HG02852 (cell line): ENCODE results near the gene NHS.
"Not testable (repeated sequence)": the region's sequence is repeated elsewhere in the genome, so short reads cannot be mapped to it uniquely, and the experiment has no call there.

Experiments used
- ATAC-seq: cut with Tn5 transposase; IDR thresholded peaks from one replicate; pipeline ENCODE4 v1.9.1; 2021; ENCODE audit warnings: mild to moderate bottlenecking, moderate library complexity; ENCODE audit not compliant: unreplicated experiment

NHS gene

GRCh38 chrX:17494216-17494615, 119.2 kb downstream of the NHS start:
- no peak for ATAC-seq

GRCh38 chrX:17495052-17495451, 120.1 kb downstream of the NHS start:
- no peak for ATAC-seq

- no peak for ATAC-seq
Observed at GRCh38 chrX:17496407-17496806, 121.4 kb downstream of the NHS start.

GRCh38 chrX:17497193-17497592, 122.2 kb downstream of the NHS start:
- ATAC-seq: no peak

- ATAC-seq: no peak
Observed at GRCh38 chrX:17499512-17499911, 124.5 kb downstream of the NHS start.

- ATAC-seq: no peak
Observed at GRCh38 chrX:17500145-17500579, 125.2 kb downstream of the NHS start.

- no peak for ATAC-seq
Observed at GRCh38 chrX:17501746-17502145, 126.7 kb downstream of the NHS start.

- ATAC-seq: not testable (repeated sequence)
Observed at GRCh38 chrX:17506352-17506751, 131.4 kb downstream of the NHS start.

GRCh38 chrX:17511556-17511955, 136.6 kb downstream of the NHS start:
- no peak for ATAC-seq

- ATAC-seq: no peak
Observed at GRCh38 chrX:17519358-17519757, 144.4 kb downstream of the NHS start.

GRCh38 chrX:17520016-17520615, 145.1 kb downstream of the NHS start:
- ATAC-seq: no peak

GRCh38 chrX:17521871-17522693, 147.1 kb downstream of the NHS start:
- no peak for ATAC-seq

- ATAC-seq: no peak
Observed at GRCh38 chrX:17525266-17525665, 150.3 kb downstream of the NHS start.

- no peak for ATAC-seq
Observed at GRCh38 chrX:17525762-17526555, 151.0 kb downstream of the NHS start.

GRCh38 chrX:17527135-17527701, 152.2 kb downstream of the NHS start:
- ATAC-seq: no peak

GRCh38 chrX:17527922-17528321, 152.9 kb downstream of the NHS start:
- ATAC-seq: no peak

- ATAC-seq: no peak
Observed at GRCh38 chrX:17529151-17529745, 154.2 kb downstream of the NHS start.

- no peak for ATAC-seq
Observed at GRCh38 chrX:17531500-17531899, 156.5 kb downstream of the NHS start.

GRCh38 chrX:17535229-17535628, 160.2 kb downstream of the NHS start:
- ATAC-seq: no peak

- ATAC-seq: no peak
Observed at GRCh38 chrX:17537723-17538243, 162.8 kb downstream of the NHS start.

GRCh38 chrX:17542123-17542522, 167.1 kb downstream of the NHS start:
- no peak for ATAC-seq
